Measurements from ENCODE around the gene PASK. TPM values are rescaled to one million over a fixed set of nuclear protein-coding genes. Genes with fewer than 3 reads are reported as not detected.

The PASK gene
- total and polyA plus RNA-seq, 2 of the 4 experiments (the other 2 are of a cell fraction): 4.1 TPM

- Histone ChIP-seq H3K9ac (ENCODE audit: low read depth, low read length) (no peak overlapping the region), H3K9me3 (ENCODE audit: control insufficient read depth, insufficient read depth, low read length) (no peaks in the 10 kb centered on the region), H3K18ac (ENCODE audit: low read depth, low read length) (no peak overlapping the region), H4K8ac (ENCODE audit: low read depth in 2 of 2, low read length in 2 of 2) (no peak overlapping the region), H4K20me1 (ENCODE audit: insufficient read depth, low read length) (no peaks in the 10 kb centered on the region), H4K91ac (ENCODE audit: insufficient read depth, low read depth, low read length) (no peak overlapping the region), H2BK120ac (ENCODE audit: low read depth, low read length) (no peak overlapping the region), H3K4me2 (ENCODE audit: low read depth, low read length) (no peak overlapping the region), H3K23ac (ENCODE audit: low read depth, low read length) (no peak overlapping the region), H2AK9ac (replicated peaks; ENCODE audit: low read depth, low read length, poor library complexity) (no peak overlapping the region), H2BK15ac (ENCODE audit: low read depth, low read length) (no peak overlapping the region), H2AFZ (replicated peaks; ENCODE audit: low read length, poor library complexity) (no peak overlapping the region), H3K4me1 (ENCODE audit: control insufficient read depth, insufficient read depth, low read length) (no peaks in the 10 kb centered on the region), H3K9me1 (ENCODE audit: insufficient read depth, low read length) (no peaks in the 10 kb centered on the region), H3K27ac (ENCODE audit: insufficient read depth, low read length) (no peak overlapping the region), H3K14ac (replicated peaks; ENCODE audit: low read depth, low read length) (no peak overlapping the region), H2BK5ac (ENCODE audit: low read depth, low read length, poor library complexity, severe bottlenecking) (no peak overlapping the region), H3K79me1 (ENCODE audit: low read depth in 1 of 2, low read length in 2 of 2) (no peaks in the 10 kb centered on the region), H3K36me3 (ENCODE audit: control insufficient read depth, insufficient read depth, low read length) (peaks cover 47% of the 10 kb centered on the region; the same call in 1 of the 2 replicates), H2BK20ac (ENCODE audit: low read depth, low read length) (no peak overlapping the region), H3K27me3 (ENCODE audit: control insufficient read depth, insufficient read depth, low read length) (no peaks in the 10 kb centered on the region), H4K5ac (ENCODE audit: low read depth, low read length) (no peak overlapping the region), H3K4ac (ENCODE audit: low read depth, low read length) (no peak overlapping the region), H2AK5ac (ENCODE audit: low read depth, low read length) (no peak overlapping the region), H3K4me3 (ENCODE audit: insufficient read depth, low read depth, low read length) (no peak overlapping the region), H3K56ac (ENCODE audit: extremely low read depth, insufficient read depth, low read length) (no peak overlapping the region)
- ChIA-PET POLR2A (ENCODE audit: unreplicated experiment) (no interaction called here), CTCF (interaction anchor here (1.0 kb wide), 1 partner anchor 9 kb away, joined by 4 read pairs; no protein-coding TSS in a partner anchor)
- no peak for ATAC-seq (ENCODE audit: low read depth)
- DNase-seq: no peak
- 89% methylated on average over 20 of the region's 28 CpGs; no CpG with 5 or more reads in 1 of the 2 experiments for WGBS, 2 experiments (ENCODE audit: extremely low coverage in 2 of 2, insufficient read length in 1 of 2)
- TF ChIP-seq USF2 (IDR thresholded peaks at IDR 0.05; ENCODE audit: low read depth, low read length) (no peak), BHLHE40 (IDR thresholded peaks at IDR 0.05; ENCODE audit: low read depth, low read length) (no peak), ELK1 (IDR thresholded peaks at IDR 0.05; ENCODE audit: borderline replicate concordance, low read depth, low read length) (no peak), FOS (IDR thresholded peaks at IDR 0.05; ENCODE audit: low read depth, low read length) (no peak), MAFK (IDR thresholded peaks at IDR 0.05; ENCODE audit: low read depth, low read length) (no peak), MXI1 (IDR thresholded peaks at IDR 0.05; ENCODE audit: borderline replicate concordance, low read depth, low read length) (no peak), RFX5 (IDR thresholded peaks at IDR 0.05; ENCODE audit: low read depth, low read length) (no peak)
- in situ Hi-C loops (cut with MboI; ENCODE audit: low sequenced_read_pairs): no loop called here
- dilution Hi-C loops (cut with HindIII; ENCODE audit: low sequenced_read_pairs, unreplicated experiment): no loop called here
- intact Hi-C loops (cut with micrococcal nuclease): no loop called here
- no TSS peak for BruUV-seq (replicated peaks)
Measured at GRCh38 chr2:241068942-241069810, 80.1 kb downstream of the PASK start.

Data from IMR-90 (cell line).